ENCODE results near the gene CORO6.

GRCh38 chr17:29590411-29591145 is 32.1 kb downstream of the CORO6 start:
- TF ChIP-seq SIN3A (IDR thresholded peaks at IDR 0.05; ENCODE audit: borderline replicate concordance, insufficient read depth, low read length) (no peak), POLR2AphosphoS5 (IDR thresholded peaks at IDR 0.05; ENCODE audit: low read depth, low read length) (no peak)
